ENCODE data around the gene PRX. TPM values are rescaled to one million over a fixed set of nuclear protein-coding genes. Genes with fewer than 3 reads are reported as not detected.
A peak's percentile ranks its signal among the peaks of the same experiment; 100 is the strongest.

Gene PRX
- total and polyA plus RNA-seq, 9 of the 15 experiments (the other 6 are each of a cell fraction or from before 2014, with no cell fraction given): 0.65 to 3.5 (median 1.7) TPM; not detected in 2

DNA sequence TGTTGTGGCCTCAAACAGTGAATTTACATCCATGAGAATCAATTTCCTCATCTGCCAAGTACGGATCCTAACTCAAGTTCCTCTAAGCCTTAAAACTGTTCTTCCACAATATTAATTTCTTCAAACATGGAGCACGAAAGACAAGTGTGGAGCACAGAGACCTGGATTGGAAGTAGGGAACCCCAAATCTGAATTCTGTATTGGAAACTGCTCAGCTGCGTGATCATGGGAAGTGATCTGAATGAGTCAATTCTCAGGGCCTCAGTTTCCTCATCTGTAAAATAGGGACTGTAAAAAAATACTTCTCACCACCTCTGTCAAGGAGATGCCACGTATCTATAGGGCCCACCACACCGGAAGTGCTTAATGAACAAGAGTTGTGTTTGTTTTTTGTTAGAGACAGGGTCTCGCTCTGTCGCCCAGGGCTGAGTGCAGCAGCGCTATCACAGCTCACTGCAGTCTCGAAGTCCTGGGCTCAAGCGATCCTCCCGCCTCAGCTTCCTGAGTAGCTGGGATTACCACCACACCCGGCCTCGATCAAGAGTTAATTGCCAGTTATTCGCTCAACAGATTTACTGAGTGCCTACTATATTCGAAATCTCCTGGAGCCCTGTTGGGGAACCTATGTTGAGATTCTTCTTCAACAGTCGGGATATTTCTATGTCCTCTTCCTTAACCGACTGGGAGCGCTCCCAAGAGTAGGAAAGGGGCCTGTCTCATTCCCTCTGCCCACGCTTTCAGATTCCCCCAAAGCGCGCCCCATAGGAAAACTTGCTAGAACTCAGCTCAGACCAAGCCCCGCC, 29.4 kb upstream of the PRX start (continued):
- TF ChIP-seq, protein P1, sequence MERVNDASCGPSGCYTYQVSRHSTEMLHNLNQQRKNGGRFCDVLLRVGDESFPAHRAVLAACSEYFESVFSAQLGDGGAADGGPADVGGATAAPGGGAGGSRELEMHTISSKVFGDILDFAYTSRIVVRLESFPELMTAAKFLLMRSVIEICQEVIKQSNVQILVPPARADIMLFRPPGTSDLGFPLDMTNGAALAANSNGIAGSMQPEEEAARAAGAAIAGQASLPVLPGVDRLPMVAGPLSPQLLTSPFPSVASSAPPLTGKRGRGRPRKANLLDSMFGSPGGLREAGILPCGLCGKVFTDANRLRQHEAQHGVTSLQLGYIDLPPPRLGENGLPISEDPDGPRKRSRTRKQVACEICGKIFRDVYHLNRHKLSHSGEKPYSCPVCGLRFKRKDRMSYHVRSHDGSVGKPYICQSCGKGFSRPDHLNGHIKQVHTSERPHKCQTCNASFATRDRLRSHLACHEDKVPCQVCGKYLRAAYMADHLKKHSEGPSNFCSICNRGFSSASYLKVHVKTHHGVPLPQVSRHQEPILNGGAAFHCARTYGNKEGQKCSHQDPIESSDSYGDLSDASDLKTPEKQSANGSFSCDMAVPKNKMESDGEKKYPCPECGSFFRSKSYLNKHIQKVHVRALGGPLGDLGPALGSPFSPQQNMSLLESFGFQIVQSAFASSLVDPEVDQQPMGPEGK (CRISPR knock-in tag; IDR thresholded peaks at IDR 0.05; ENCODE audit: borderline replicate concordance): no peak
- TF ChIP-seq PHB (CRISPR knock-in tag; IDR thresholded peaks at IDR 0.05): no peak

DNA sequence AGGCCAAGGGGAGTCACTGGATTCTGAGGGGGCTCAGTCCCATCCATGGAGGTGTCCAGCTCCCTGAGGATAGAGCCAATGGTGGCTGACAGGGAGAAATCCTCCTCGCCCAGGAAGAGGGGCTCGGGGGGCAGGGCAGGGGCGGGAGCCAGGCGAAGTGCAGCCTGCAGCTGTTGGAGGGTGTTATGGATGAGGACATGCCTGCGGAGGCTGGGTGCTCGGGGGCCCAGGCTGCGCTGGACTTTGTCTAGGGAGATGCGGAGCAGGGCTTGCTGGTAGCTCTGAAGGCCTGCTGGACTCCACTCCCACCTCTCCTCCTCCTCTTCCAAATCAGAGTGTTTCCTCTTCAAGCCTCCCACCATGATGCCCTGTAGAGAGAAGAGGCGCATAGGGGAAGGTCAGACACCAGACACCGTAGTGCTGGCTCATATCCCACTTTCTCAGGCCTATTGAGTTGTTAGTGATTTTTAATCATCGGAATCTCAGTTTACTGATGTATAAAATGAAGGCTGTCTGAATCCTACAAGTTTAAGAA, 28.6 kb upstream of the PRX start:
- H3K27me3 ChIP-seq (ENCODE audit: control insufficient read depth in 2 of 2, insufficient read depth in 2 of 2, low read length in 2 of 2): no peaks in the 10 kb centered on the region
- peak overlapping the region; percentile 89; the same call in 1 of the 2 replicates for H3K4me2 ChIP-seq (ENCODE audit: insufficient read depth, low read length)
- in situ Hi-C loops (cut with MboI) (no loop called here), intact Hi-C loops (cut with micrococcal nuclease) (loop anchor here (5.0 kb wide), 2 partner anchors 81 to 94 kb away; partner anchors contain the start of genes C19orf47 and PLD3)
- H2AFZ ChIP-seq (ENCODE audit: low read depth, low read length): no peak overlapping the region
- H3K9me3 ChIP-seq (replicated peaks; ENCODE audit: control insufficient read depth, insufficient read depth, low read depth, low read length): no peaks in the 10 kb centered on the region
- FAIRE-seq (no peak), ATAC-seq (no peak), DNase-seq (ENCODE audit: extremely low read depth in 1 of 4, low spot score in 3 of 4) (no peak)
- H3K27ac ChIP-seq (ENCODE audit: extremely low read depth, low read depth, low read length): no peak overlapping the region; the same call in 2 of the 3 replicates
- H3K9me1 ChIP-seq (ENCODE audit: control insufficient read depth, insufficient read depth, low read length): no peaks in the 10 kb centered on the region
- ChIA-PET POLR2A (interaction anchor here (0.8 to 3.7 kb wide), 3 partner anchors 8 to 94 kb away, joined by 3 to 28 read pairs (median 3); partner anchors contain the start of genes C19orf47 and SERTAD1), CTCF (ENCODE audit: low intra/inter-chr PET ratio) (no interaction called here)
- H3K4me1 ChIP-seq (replicated peaks in 1 of 2; ENCODE audit: control insufficient read depth in 2 of 2, insufficient read depth in 2 of 2, low read length in 2 of 2): peaks cover 24 to 25% of the 10 kb centered on the region in 2 experiments
- peaks cover 28% of the 10 kb centered on the region for H3K36me3 ChIP-seq (ENCODE audit: control insufficient read depth, insufficient read depth, low read length)
- peaks cover 22% of the 10 kb centered on the region for H4K20me1 ChIP-seq (replicated peaks; ENCODE audit: control insufficient read depth, insufficient read depth, low read length)
- peak overlapping the region; percentile 66 to 81; a peak in 3 of 4 replicates for H3K9ac ChIP-seq (ENCODE audit: insufficient read depth in 1 of 2, low read depth in 2 of 2, low read length in 2 of 2)
- no TSS peak for BruUV-seq (replicated peaks)
- peaks cover 38% of the 10 kb centered on the region for H3K79me2 ChIP-seq (ENCODE audit: control insufficient read depth, insufficient read depth, low read length)
- H3K4me3 ChIP-seq: peak overlapping the region; percentile 90; the same call in 1 of the 2 replicates
- WGBS (ENCODE audit: insufficient coverage, low coverage, missing lambda C conversion rate): 86% methylated on average over 10 of the region's 11 CpGs
- TF ChIP-seq, protein P2, sequence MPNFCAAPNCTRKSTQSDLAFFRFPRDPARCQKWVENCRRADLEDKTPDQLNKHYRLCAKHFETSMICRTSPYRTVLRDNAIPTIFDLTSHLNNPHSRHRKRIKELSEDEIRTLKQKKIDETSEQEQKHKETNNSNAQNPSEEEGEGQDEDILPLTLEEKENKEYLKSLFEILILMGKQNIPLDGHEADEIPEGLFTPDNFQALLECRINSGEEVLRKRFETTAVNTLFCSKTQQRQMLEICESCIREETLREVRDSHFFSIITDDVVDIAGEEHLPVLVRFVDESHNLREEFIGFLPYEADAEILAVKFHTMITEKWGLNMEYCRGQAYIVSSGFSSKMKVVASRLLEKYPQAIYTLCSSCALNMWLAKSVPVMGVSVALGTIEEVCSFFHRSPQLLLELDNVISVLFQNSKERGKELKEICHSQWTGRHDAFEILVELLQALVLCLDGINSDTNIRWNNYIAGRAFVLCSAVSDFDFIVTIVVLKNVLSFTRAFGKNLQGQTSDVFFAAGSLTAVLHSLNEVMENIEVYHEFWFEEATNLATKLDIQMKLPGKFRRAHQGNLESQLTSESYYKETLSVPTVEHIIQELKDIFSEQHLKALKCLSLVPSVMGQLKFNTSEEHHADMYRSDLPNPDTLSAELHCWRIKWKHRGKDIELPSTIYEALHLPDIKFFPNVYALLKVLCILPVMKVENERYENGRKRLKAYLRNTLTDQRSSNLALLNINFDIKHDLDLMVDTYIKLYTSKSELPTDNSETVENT (CRISPR knock-in tag; IDR thresholded peaks at IDR 0.05): no peak
- TF ChIP-seq ZNF408 (CRISPR knock-in tag; IDR thresholded peaks at IDR 0.05; ENCODE audit: low read depth) (no peak), PPARD (CRISPR knock-in tag; IDR thresholded peaks at IDR 0.05) (no peak), LCOR (CRISPR knock-in tag; IDR thresholded peaks at IDR 0.05) (no peak), ETS2 (tag; IDR thresholded peaks at IDR 0.05; ENCODE audit: borderline replicate concordance, poor library complexity, severe bottlenecking) (no peak), RFX1 (IDR thresholded peaks at IDR 0.05) (no peak), SMARCC2 (IDR thresholded peaks at IDR 0.05; ENCODE audit: low read depth) (no peak), SMARCB1 (IDR thresholded peaks at IDR 0.05; ENCODE audit: insufficient read length, low read depth) (no peak), OTX1 (CRISPR knock-in tag; IDR thresholded peaks at IDR 0.05) (no peak), ZNF274 (IDR thresholded peaks at IDR 0.05; ENCODE audit: borderline replicate concordance, low read depth, low read length) (no peak), RBM39 (optimal IDR thresholded peaks at IDR 0.05; ENCODE audit: low read depth, low read length) (no peak)
- TF ChIP-seq, protein P3, sequence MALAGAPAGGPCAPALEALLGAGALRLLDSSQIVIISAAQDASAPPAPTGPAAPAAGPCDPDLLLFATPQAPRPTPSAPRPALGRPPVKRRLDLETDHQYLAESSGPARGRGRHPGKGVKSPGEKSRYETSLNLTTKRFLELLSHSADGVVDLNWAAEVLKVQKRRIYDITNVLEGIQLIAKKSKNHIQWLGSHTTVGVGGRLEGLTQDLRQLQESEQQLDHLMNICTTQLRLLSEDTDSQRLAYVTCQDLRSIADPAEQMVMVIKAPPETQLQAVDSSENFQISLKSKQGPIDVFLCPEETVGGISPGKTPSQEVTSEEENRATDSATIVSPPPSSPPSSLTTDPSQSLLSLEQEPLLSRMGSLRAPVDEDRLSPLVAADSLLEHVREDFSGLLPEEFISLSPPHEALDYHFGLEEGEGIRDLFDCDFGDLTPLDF (CRISPR knock-in tag; IDR thresholded peaks at IDR 0.05): no peak
